ENCODE results near the gene PAFAH2. TPM values are rescaled to one million over a fixed set of nuclear protein-coding genes. Genes with fewer than 3 reads are reported as not detected.

The PAFAH2 gene
- total and polyA plus RNA-seq, 2 of the 8 experiments (the other 6 are each of a cell fraction or from before 2014, with no cell fraction given): 7.7 to 9.3 TPM

- no peak for TF ChIP-seq RFX5 (IDR thresholded peaks at IDR 0.05; ENCODE audit: borderline replicate concordance, low read depth, low read length)
- no peak for TF ChIP-seq SP4 (IDR thresholded peaks at IDR 0.05; ENCODE audit: low read length)
These were observed 27.7 kb upstream of the PAFAH2 start (continued) for GRCh38 chr1:26025517-26025916.

Measured in H1 (cell line).